Stimulated activated CD4-positive, alpha-beta T cell treated with anti-CD3 and anti-CD28 coated beads, Interleukin-15, amount 100 ng/mL, for 1 hour (primary cell): ENCODE results near the gene PCDHGA9.
"Not testable (repeated sequence)": the region's sequence is repeated elsewhere in the genome, so short reads cannot be mapped to it uniquely, and the experiment has no call there.

ENCODE experiments used
- DNase-seq, 2 donors: peaks; one replicate each; pipeline ENCODE4 v3.0.0-alpha.2; 2020; ENCODE audit warnings: low read depth in 1 of 2, low spot score in 1 of 2

Gene PCDHGA9

GRCh38 chr5:141413540-141414069 lies 11.0 kb downstream of the PCDHGA9 start:
- DNase-seq, result no peak

- DNase-seq, result not testable (repeated sequence)
Observed at GRCh38 chr5:141414548-141415274, 12.1 kb downstream of the PCDHGA9 start.

GRCh38 chr5:141415275-141415618 lies 12.7 kb downstream of the PCDHGA9 start:
- not testable (repeated sequence) for DNase-seq

- DNase-seq, result not testable (repeated sequence)
Observed at GRCh38 chr5:141417494-141418172, 15.1 kb downstream of the PCDHGA9 start, which contains the start of gene PCDHGB7. TSS of gene PCDHGB7 (plus strand) at chr5:141417677. CDS start at chr5:141417860, 183 bp downstream.

GRCh38 chr5:141419074-141419880 lies 16.7 kb downstream of the PCDHGA9 start:
- DNase-seq, result no peak

- DNase-seq, result no peak
Observed at GRCh38 chr5:141420855-141421488, 18.4 kb downstream of the PCDHGA9 start, which contains the start of gene PCDHGA11. TSS of gene PCDHGA11 (plus strand) at chr5:141421051. CDS start at chr5:141421228, 177 bp downstream.

GRCh38 chr5:141421489-141421855 lies 18.9 kb downstream of the PCDHGA9 start:
- no peak for DNase-seq

- no peak for DNase-seq
Observed at GRCh38 chr5:141422742-141423291, 20.2 kb downstream of the PCDHGA9 start.

- no peak for DNase-seq
Observed at GRCh38 chr5:141427783-141428426, 25.3 kb downstream of the PCDHGA9 start.

- DNase-seq, result no peak
Observed at GRCh38 chr5:141430332-141431113, 27.9 kb downstream of the PCDHGA9 start, which contains the start of gene PCDHGA12. TSS of gene PCDHGA12 (plus strand) at chr5:141430507. CDS start at chr5:141430760, 253 bp downstream.

GRCh38 chr5:141431286-141431685 lies 28.7 kb downstream of the PCDHGA9 start:
- no peak for DNase-seq

- DNase-seq, result not testable (repeated sequence)
Observed at GRCh38 chr5:141432308-141432707, 29.7 kb downstream of the PCDHGA9 start.

GRCh38 chr5:141432726-141433125 lies 30.1 kb downstream of the PCDHGA9 start:
- not testable (repeated sequence) for DNase-seq

GRCh38 chr5:141434006-141434405 lies 31.4 kb downstream of the PCDHGA9 start:
- no peak for DNase-seq

GRCh38 chr5:141437221-141437620 lies 34.6 kb downstream of the PCDHGA9 start:
- no peak for DNase-seq

GRCh38 chr5:141439411-141440141 lies 37.0 kb downstream of the PCDHGA9 start:
- DNase-seq, result no peak

GRCh38 chr5:141440341-141440740 lies 37.8 kb downstream of the PCDHGA9 start:
- no peak for DNase-seq

- DNase-seq, result no peak
Observed at GRCh38 chr5:141441571-141442170, 39.1 kb downstream of the PCDHGA9 start.
